GM12878 (cell line): ENCODE data around the gene PAQR5. TPM values are rescaled to one million over a fixed set of nuclear protein-coding genes. Genes with fewer than 3 reads are reported as not detected.

Experiments
- ATAC-seq: fragments of 200-7000 bp; cut with Tn5 transposase; 3 replicates; pipeline ENCODE4 v1.9.1; 2020; ENCODE audit warnings: mild to moderate bottlenecking, moderate library complexity
- BruUV-seq: library from RNA; stranded (reverse); fragments of 400-500 nt; replicated peaks from 2 replicates; lab custom pipeline; 2021; lab: Mats Ljungman, UMichigan
- CTCF ChIA-PET: fragments of 300-600 bp; sonication (Branson Sonifier 250); formaldehyde crosslinking; extraction: SDS; loops from one replicate; lab custom pipeline; 2021; ENCODE audit warnings: inconsistent platforms; lab: Yijun Ruan, JAX
- POLR2A ChIA-PET: fragments of 350-600 bp; formaldehyde crosslinking; extraction: SDS; loops from one replicate; lab custom pipeline; 2021; ENCODE audit warnings: inconsistent platforms; lab: Charles Lee
- RAD21 ChIA-PET: fragments of 300-600 bp; sonication (Branson Sonifier 250); formaldehyde crosslinking; loops from one replicate; lab custom pipeline; 2023; ENCODE audit warnings: antibody characterized with exemption; ENCODE audit not compliant: unreplicated experiment; lab: Charles Lee
- SMC1A ChIA-PET: fragments of 300-600 bp; sonication (Branson Sonifier 250); formaldehyde crosslinking; loops from one replicate; lab custom pipeline; 2023; ENCODE audit not compliant: unreplicated experiment, uncharacterized antibody; lab: Charles Lee
- DNase-seq: peaks from one replicate; pipeline ENCODE4 v3.0.0-alpha.2; 2011; ENCODE audit warnings: low read depth, low spot score
- FAIRE-seq: peaks from 3 replicates; lab custom pipeline; 2011; peaks lifted over from hg19 to GRCh38; lab: Jason Lieb, UNC
- H2AFZ ChIP-seq: 2 replicates; pipeline ENCODE4 v1.6.0; 2011; ENCODE audit warnings: low read depth, low read length, control low read depth; ENCODE audit not compliant: control insufficient read depth
- H3K27ac ChIP-seq: 2 replicates; pipeline ENCODE4 v1.5.1; 2011; ENCODE audit warnings: control low read depth; ENCODE audit not compliant: control insufficient read depth, insufficient read depth
- H3K27me3 ChIP-seq, 2 experiments: replicated peaks in 1 of 2; 2 replicates each; pipeline versions ENCODE4 v1.6.0 to v1.6.1; 2011; ENCODE audit warnings: low read length in 1 of 2; ENCODE audit not compliant: control insufficient read depth in 2 of 2, insufficient read depth in 2 of 2
- H3K36me3 ChIP-seq, 2 experiments: 2 replicates each; pipeline ENCODE4 v1.5.1; 2011; ENCODE audit warnings: low read length in 1 of 2; ENCODE audit not compliant: control insufficient read depth in 2 of 2, insufficient read depth in 2 of 2
- H3K4me1 ChIP-seq: 2 replicates; pipeline ENCODE4 v1.6.1; 2011; ENCODE audit warnings: mild to moderate bottlenecking, low read length, moderate library complexity, mixed read lengths; ENCODE audit not compliant: control insufficient read depth, insufficient read depth
- H3K4me2 ChIP-seq: 2 replicates; pipeline ENCODE4 v1.6.0; 2011; ENCODE audit warnings: control low read depth; ENCODE audit not compliant: control insufficient read depth, insufficient read depth
- H3K4me3 ChIP-seq: fragments of 200-600 bp; sonication (generic); 2 replicates; pipeline ENCODE4 v1.5.1; 2016
- H3K79me2 ChIP-seq: 2 replicates; pipeline ENCODE4 v1.6.0; 2011; ENCODE audit warnings: low read length; ENCODE audit not compliant: control insufficient read depth, insufficient read depth
- H3K9ac ChIP-seq: 2 replicates; pipeline ENCODE4 v1.8.0; 2011; ENCODE audit warnings: low read length, control low read depth, mixed read lengths; ENCODE audit not compliant: control insufficient read depth, insufficient read depth
- H3K9me3 ChIP-seq: replicated peaks from 3 replicates; pipeline ENCODE4 v1.5.1; 2011; ENCODE audit warnings: mild to moderate bottlenecking, low read length; ENCODE audit not compliant: control insufficient read depth, insufficient read depth
- H4K20me1 ChIP-seq: 2 replicates; pipeline ENCODE4 v1.6.0; 2011; ENCODE audit not compliant: control insufficient read depth, insufficient read depth
- BMI1 ChIP-seq: fragments of 450-650 bp; IDR thresholded peaks from 2 replicates; pipeline ENCODE4 v1.6.1; 2016; ENCODE audit warnings: mild to moderate bottlenecking, moderate library complexity, borderline replicate concordance
- CHD2 ChIP-seq: IDR thresholded peaks from 2 replicates; pipeline ENCODE4 v1.6.1; 2011; ENCODE audit warnings: low read depth, low read length, improper control_type of control experiment, borderline replicate concordance
- CREB1 ChIP-seq: IDR thresholded peaks from 2 replicates; pipeline ENCODE4 v1.6.1; 2012; ENCODE audit warnings: low read depth, mild to moderate bottlenecking, inconsistent platforms
- FOS ChIP-seq: IDR thresholded peaks from 3 replicates; pipeline ENCODE4 v1.6.1; 2011; ENCODE audit warnings: borderline replicate concordance; ENCODE audit not compliant: insufficient read length; ENCODE audit errors: extremely low read depth
- GATAD2B ChIP-seq: fragments of 450-650 bp; conservative IDR thresholded peaks from 2 replicates; pipeline ENCODE4 v1.6.1; 2017; ENCODE audit warnings: low read depth, mild to moderate bottlenecking, moderate library complexity
- MYC ChIP-seq: IDR thresholded peaks from 2 replicates; pipeline ENCODE4 v1.6.1; 2011; ENCODE audit warnings: mild to moderate bottlenecking, low read length, moderate library complexity, inconsistent platforms; ENCODE audit not compliant: insufficient read depth, insufficient replicate concordance, insufficient read length, severe bottlenecking
- NKRF ChIP-seq: fragments of 450-650 bp; conservative IDR thresholded peaks from 2 replicates; pipeline ENCODE4 v1.6.1; 2017; ENCODE audit warnings: mild to moderate bottlenecking, moderate library complexity
- PAX8 ChIP-seq: fragments of 450-650 bp; IDR thresholded peaks from 2 replicates; pipeline ENCODE4 v1.6.1; 2017; ENCODE audit warnings: mild to moderate bottlenecking, moderate library complexity
- POLR2AphosphoS2 ChIP-seq: IDR thresholded peaks from 2 replicates; pipeline ENCODE4 v1.6.1; 2011; ENCODE audit warnings: low read depth, mild to moderate bottlenecking, low read length, improper control_type of control experiment, moderate library complexity
- TARDBP ChIP-seq: IDR thresholded peaks from 2 replicates; pipeline ENCODE4 v1.6.1; 2016; ENCODE audit warnings: borderline replicate concordance
- TCF7 ChIP-seq: IDR thresholded peaks from 2 replicates; pipeline ENCODE4 v1.6.1; 2014; ENCODE audit warnings: antibody characterized with exemption, borderline replicate concordance
- ZBTB33 ChIP-seq: fragments of 450-650 bp; IDR thresholded peaks from 2 replicates; pipeline ENCODE4 v1.6.1; 2017; ENCODE audit warnings: mild to moderate bottlenecking
- ZNF24 ChIP-seq: fragments of 450-650 bp; IDR thresholded peaks from 2 replicates; pipeline ENCODE4 v1.6.1; 2017; ENCODE audit warnings: antibody characterized with exemption, mild to moderate bottlenecking
- ZNF274 ChIP-seq: IDR thresholded peaks from one replicate; pipeline ENCODE4 v1.8.0; 2011; ENCODE audit not compliant: insufficient read length, insufficient read depth
- WGBS: methylation state at CpG from one replicate; pipeline ENCODE4 v1.1.6; 2016; ENCODE audit warnings: low lambda C conversion rate; ENCODE audit not compliant: insufficient replicate concordance, insufficient coverage; ENCODE audit errors: missing lambda C conversion rate; 5-methylcytosine and 5-hydroxymethylcytosine counted together
- in situ Hi-C: fragments of 300-500 bp; cut with MboI; formaldehyde crosslinking; loops from 9 replicates; pipeline ENCODE4 v1.14.3; 2018; ENCODE audit warnings: mixed read lengths
- intact Hi-C: fragments of 100-400 bp; cut with micrococcal nuclease; formaldehyde crosslinking; loops from one replicate; pipeline ENCODE4 v1.14.2; 2022; ENCODE audit not compliant: unreplicated experiment
- polyA plus RNA-seq, 11 experiments: library from polyadenylated mRNA; depleted of rRNA in 4 of 11; unstranded in 6 of 11; stranded (reverse) in 5 of 11; fragments of >200 nt; fragmentation: Nextera tagmentation in 4 of 11; fragmentation: Illumina TruSeq in 1 of 11; extraction: Ambion mirVana in 4 of 11; extraction: Trizol in 1 of 11; gene quantifications; 1 replicate in 1 of 11; 2 replicates in 10 of 11; pipeline versions ENCODE4 v1.2.1 to v1.2.3, GENCODE V29; 2011 to 2016; ENCODE audit warnings: inconsistent platforms in 2 of 11, missing spikeins in 2 of 11, low read depth in 1 of 11
- total RNA-seq, 4 experiments: library from RNA; depleted of rRNA in 3 of 4; stranded (reverse); fragments of >200 nt in 3 of 4; fragmentation: Illumina TruSeq in 1 of 4; extraction: Trizol in 1 of 4; gene quantifications; 2 replicates each; pipeline versions ENCODE4 v1.2.1 to v1.2.3, GENCODE V29; 2013 to 2021
- TF ChIP-seq, protein P1 (sequence below): IDR thresholded peaks from 2 replicates; pipeline ENCODE4 v1.6.1; 2012; ENCODE audit warnings: low read depth, low read length, improper control_type of control experiment
- TF ChIP-seq, protein P2 (sequence below), 3 experiments: IDR thresholded peaks in 2 of 3; conservative IDR thresholded peaks in 1 of 3; 2 replicates each; pipeline ENCODE4 v1.5.1; 2011; ENCODE audit warnings: low read depth in 3 of 3, low read length in 3 of 3, mild to moderate bottlenecking in 3 of 3, control low read depth in 2 of 3, moderate library complexity in 2 of 3, inconsistent platforms in 1 of 3, mixed read lengths in 1 of 3; ENCODE audit not compliant: control insufficient read depth in 2 of 3, insufficient read depth in 1 of 3; ENCODE audit errors: extremely low read depth in 1 of 3

PAQR5 gene
- total and polyA plus RNA-seq, 10 of the 15 experiments (the other 5 are each of a cell fraction or from before 2014, with no cell fraction given): 0.02 to 0.03 TPM; not detected in 8

DNA sequence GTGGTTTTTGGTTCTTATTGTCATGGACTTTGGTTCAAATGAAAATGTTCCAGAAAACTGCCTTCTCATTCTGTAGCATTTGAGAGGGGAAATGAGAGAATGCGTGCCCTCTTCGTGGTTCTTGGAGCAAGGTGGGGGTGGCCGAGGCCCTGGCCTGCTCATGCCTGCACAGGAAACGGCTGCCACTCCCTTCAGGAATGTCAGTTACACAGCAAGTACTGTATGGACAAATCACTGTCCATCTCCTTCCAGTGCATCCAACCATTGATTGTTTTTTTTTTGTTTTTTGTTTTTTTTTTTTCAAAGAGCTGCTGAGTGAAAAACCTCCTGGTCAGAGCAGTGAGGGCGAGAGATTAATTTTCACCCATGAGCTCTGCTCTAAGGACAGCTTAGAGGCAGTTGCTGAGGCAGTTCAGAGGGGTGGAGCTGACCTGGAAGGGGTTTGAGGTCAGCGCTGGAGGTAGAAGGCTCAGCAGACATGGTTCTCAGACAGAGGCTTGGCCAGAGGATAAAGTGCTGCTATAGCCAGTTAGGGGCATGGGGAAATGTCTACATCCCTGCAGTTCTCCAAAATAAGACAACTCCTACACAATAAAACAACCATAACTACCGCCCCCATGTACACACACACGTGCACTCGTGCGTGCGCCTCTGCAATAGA lies 95.2 kb downstream of the PAQR5 start:
- in situ Hi-C loops (no loop called here), intact Hi-C loops (loop anchor here (1.0 to 10.0 kb wide), 3 partner anchors 129 to 357 kb away; no protein-coding TSS in a partner anchor)
- no peaks in the 10 kb centered on the region for H3K9me3 ChIP-seq
- POLR2A ChIA-PET: interaction anchor here (0.6 kb wide), 2 partner anchors 58 to 1374 kb away, joined by 3 read pairs; partner anchors contain the start of gene RPLP1
- H3K36me3 ChIP-seq: no peaks in the 10 kb centered on the region
- ATAC-seq (no peak), FAIRE-seq (no peak), DNase-seq (no peak)
- H2AFZ ChIP-seq: no peak overlapping the region
- BruUV-seq: no TSS peak
- no peak overlapping the region for H3K4me3 ChIP-seq
- no peak overlapping the region for H3K27ac ChIP-seq
- H3K27me3 ChIP-seq: no peaks in the 10 kb centered on the region
- H3K79me2 ChIP-seq: no peaks in the 10 kb centered on the region
- H4K20me1 ChIP-seq: no peaks in the 10 kb centered on the region
- no peak overlapping the region for H3K9ac ChIP-seq
- H3K4me1 ChIP-seq: no peaks in the 10 kb centered on the region
- SMC1A ChIA-PET: interaction anchor here (0.7 to 1.3 kb wide), 4 partner anchors 166 to 281 kb away, joined by 3 to 4 read pairs (median 4); no protein-coding TSS in a partner anchor
- RAD21 ChIA-PET: interaction anchor here (0.6 to 1.6 kb wide), 6 partner anchors 127 to 359 kb away, joined by 3 to 6 read pairs (median 3); no protein-coding TSS in a partner anchor
- H3K4me2 ChIP-seq: no peak overlapping the region
- CTCF ChIA-PET: interaction anchor here (0.6 to 3.9 kb wide), 25 partner anchors 9 to 615 kb away, joined by 3 to 27 read pairs (median 4); no protein-coding TSS in a partner anchor
- WGBS: 33% methylated on average over 11 of the region's 11 CpGs
- TF ChIP-seq POLR2AphosphoS2 (no peak), TCF7 (no peak), ZBTB33 (no peak), GATAD2B (no peak), ZNF24 (no peak), CREB1 (no peak), TARDBP (no peak), CHD2 (no peak), ZNF274 (no peak), FOS (no peak), PAX8 (no peak), BMI1 (no peak), MYC (no peak), NKRF (no peak)
- TF ChIP-seq, protein P1, sequence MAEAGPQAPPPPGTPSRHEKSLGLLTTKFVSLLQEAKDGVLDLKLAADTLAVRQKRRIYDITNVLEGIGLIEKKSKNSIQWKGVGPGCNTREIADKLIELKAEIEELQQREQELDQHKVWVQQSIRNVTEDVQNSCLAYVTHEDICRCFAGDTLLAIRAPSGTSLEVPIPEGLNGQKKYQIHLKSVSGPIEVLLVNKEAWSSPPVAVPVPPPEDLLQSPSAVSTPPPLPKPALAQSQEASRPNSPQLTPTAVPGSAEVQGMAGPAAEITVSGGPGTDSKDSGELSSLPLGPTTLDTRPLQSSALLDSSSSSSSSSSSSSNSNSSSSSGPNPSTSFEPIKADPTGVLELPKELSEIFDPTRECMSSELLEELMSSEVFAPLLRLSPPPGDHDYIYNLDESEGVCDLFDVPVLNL: no peak
- TF ChIP-seq, protein P2, sequence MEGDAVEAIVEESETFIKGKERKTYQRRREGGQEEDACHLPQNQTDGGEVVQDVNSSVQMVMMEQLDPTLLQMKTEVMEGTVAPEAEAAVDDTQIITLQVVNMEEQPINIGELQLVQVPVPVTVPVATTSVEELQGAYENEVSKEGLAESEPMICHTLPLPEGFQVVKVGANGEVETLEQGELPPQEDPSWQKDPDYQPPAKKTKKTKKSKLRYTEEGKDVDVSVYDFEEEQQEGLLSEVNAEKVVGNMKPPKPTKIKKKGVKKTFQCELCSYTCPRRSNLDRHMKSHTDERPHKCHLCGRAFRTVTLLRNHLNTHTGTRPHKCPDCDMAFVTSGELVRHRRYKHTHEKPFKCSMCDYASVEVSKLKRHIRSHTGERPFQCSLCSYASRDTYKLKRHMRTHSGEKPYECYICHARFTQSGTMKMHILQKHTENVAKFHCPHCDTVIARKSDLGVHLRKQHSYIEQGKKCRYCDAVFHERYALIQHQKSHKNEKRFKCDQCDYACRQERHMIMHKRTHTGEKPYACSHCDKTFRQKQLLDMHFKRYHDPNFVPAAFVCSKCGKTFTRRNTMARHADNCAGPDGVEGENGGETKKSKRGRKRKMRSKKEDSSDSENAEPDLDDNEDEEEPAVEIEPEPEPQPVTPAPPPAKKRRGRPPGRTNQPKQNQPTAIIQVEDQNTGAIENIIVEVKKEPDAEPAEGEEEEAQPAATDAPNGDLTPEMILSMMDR (IDR thresholded peaks at IDR 0.05 in 2 of 3, conservative IDR thresholded peaks at IDR 0.05 in 1 of 3; ENCODE audit: control insufficient read depth in 2 of 3, extremely low read depth in 1 of 3, insufficient read depth in 1 of 3, low read depth in 3 of 3, low read length in 3 of 3): no peak
